ENCODE measurements around the gene DDX39B. TPM values are rescaled to one million over a fixed set of nuclear protein-coding genes. Genes with fewer than 3 reads are reported as not detected.

DDX39B gene
- total and polyA plus RNA-seq, 2 donors (not counting 3 experiments of a cell fraction or from before 2014, with no cell fraction given): 453 to 766 TPM

DNA sequence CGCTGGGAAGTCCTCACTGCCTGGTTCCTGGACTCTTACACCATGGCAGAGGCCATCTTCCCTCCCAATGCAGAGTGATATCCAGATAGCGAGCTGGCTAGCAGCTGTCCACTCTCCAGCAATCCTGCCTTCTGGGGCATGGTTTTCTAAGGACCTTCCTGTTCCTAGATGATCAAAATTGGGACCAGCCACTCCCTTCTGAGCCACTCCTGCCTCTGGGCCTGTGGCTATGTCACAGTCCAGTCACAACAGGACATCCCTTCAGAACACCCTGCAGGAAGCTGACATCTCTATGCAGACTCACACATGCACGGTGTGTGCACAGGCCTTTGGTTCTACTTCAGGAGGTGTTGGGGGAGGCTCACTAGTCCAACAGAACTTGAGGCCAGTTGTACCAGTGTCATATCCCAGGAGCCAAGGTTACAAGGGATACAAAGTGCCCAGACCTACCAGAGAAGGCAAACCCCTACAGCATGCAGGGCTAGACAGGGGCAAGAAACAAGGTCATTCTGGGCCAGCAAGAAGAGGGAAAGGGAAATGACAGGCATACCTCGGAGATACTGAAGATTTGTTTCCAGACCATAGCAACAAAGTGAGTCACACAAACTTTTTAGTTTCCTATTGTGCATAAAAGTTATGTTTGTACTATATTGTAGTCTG, 15.7 kb downstream of the DDX39B start:
- no peaks in the 10 kb centered on the region for H3K9me3 ChIP-seq (replicated peaks; ENCODE audit: control insufficient read depth, insufficient read depth, low read length)
- H3K36me3 ChIP-seq (ENCODE audit: control insufficient read depth in 2 of 2, extremely low read depth in 1 of 2, insufficient read depth in 2 of 2, low read length in 2 of 2): peaks cover 4 to 11% of the 10 kb centered on the region in 2 experiments
- dilution Hi-C loops (cut with MboI; ENCODE audit: extremely low pct_ligation_motif_present, low sequenced_read_pairs): no loop called here
- no peaks in the 10 kb centered on the region for H3K79me2 ChIP-seq (ENCODE audit: control insufficient read depth, insufficient read depth, low read length)
- DNase-seq (ENCODE audit: low read depth, low spot score) (peak; percentile 80), FAIRE-seq (peak; percentile 98)
- H3K4me3 ChIP-seq (replicated peaks in 1 of 3; ENCODE audit: insufficient read depth in 1 of 3, low read depth in 1 of 3, low read length in 3 of 3): no peak overlapping the region
- peak overlapping the region; percentile 98 for H3K27ac ChIP-seq (ENCODE audit: insufficient read depth, low read depth, low read length)
- peaks cover 24% of the 10 kb centered on the region for H3K4me1 ChIP-seq (ENCODE audit: control insufficient read depth, extremely low read depth, insufficient read depth, low read length)
- H3K27me3 ChIP-seq (ENCODE audit: control insufficient read depth in 2 of 2, insufficient read depth in 2 of 2, low read length in 2 of 2): no peaks in the 10 kb centered on the region
- ChIA-PET CTCF (interaction anchor here (1.1 to 5.4 kb wide), 4 partner anchors 9 to 32 kb away, joined by 3 to 29 read pairs (median 4); no protein-coding TSS in a partner anchor), POLR2A (no interaction called here)
- peak overlapping the region; percentile 62 for H3K9ac ChIP-seq (replicated peaks; ENCODE audit: extremely low read depth, insufficient read depth, low read length)
- BruUV-seq (replicated peaks): no TSS peak
- intact Hi-C loops (cut with micrococcal nuclease): loop anchor here (1.0 kb wide), 3 partner anchors 16 to 34 kb away; partner anchors contain the start of gene DDX39B
- H3K4me2 ChIP-seq (ENCODE audit: insufficient read depth, low read length): peak overlapping the region; percentile 68
- no peaks in the 10 kb centered on the region for H4K20me1 ChIP-seq (replicated peaks; ENCODE audit: control insufficient read depth, extremely low read depth, insufficient read depth, low read length)
- no peaks in the 10 kb centered on the region for H3K9me1 ChIP-seq (replicated peaks; ENCODE audit: control insufficient read depth, extremely low read depth, insufficient read depth, low read length)
- H2AFZ ChIP-seq (ENCODE audit: low read depth, low read length): peak overlapping the region; percentile 40
- no peak for TF ChIP-seq EZH2 (IDR thresholded peaks at IDR 0.05; ENCODE audit: borderline replicate concordance, low read depth, low read length, severe bottlenecking)
- peak; percentile 81 for TF ChIP-seq JUN (IDR thresholded peaks at IDR 0.05; ENCODE audit: borderline replicate concordance, insufficient read depth, insufficient read length, low read depth)
- TF ChIP-seq, protein P1, sequence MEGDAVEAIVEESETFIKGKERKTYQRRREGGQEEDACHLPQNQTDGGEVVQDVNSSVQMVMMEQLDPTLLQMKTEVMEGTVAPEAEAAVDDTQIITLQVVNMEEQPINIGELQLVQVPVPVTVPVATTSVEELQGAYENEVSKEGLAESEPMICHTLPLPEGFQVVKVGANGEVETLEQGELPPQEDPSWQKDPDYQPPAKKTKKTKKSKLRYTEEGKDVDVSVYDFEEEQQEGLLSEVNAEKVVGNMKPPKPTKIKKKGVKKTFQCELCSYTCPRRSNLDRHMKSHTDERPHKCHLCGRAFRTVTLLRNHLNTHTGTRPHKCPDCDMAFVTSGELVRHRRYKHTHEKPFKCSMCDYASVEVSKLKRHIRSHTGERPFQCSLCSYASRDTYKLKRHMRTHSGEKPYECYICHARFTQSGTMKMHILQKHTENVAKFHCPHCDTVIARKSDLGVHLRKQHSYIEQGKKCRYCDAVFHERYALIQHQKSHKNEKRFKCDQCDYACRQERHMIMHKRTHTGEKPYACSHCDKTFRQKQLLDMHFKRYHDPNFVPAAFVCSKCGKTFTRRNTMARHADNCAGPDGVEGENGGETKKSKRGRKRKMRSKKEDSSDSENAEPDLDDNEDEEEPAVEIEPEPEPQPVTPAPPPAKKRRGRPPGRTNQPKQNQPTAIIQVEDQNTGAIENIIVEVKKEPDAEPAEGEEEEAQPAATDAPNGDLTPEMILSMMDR (IDR thresholded peaks at IDR 0.05; ENCODE audit: extremely low read depth in 1 of 2, insufficient read depth in 1 of 2, low read depth in 1 of 2, low read length in 2 of 2): no peak
- TF ChIP-seq POLR2A (IDR thresholded peaks at IDR 0.05; ENCODE audit: low read depth, low read length): no peak
- peak; percentile 71 for TF ChIP-seq FOS (IDR thresholded peaks at IDR 0.05; ENCODE audit: borderline replicate concordance, insufficient read depth, low read length)
- peak; percentile 13 for TF ChIP-seq GATA2 (IDR thresholded peaks at IDR 0.05; ENCODE audit: insufficient read depth, insufficient read length, low read depth, low read length)
- no peak for TF ChIP-seq MYC (IDR thresholded peaks at IDR 0.05; ENCODE audit: low read depth, low read length)
- TF ChIP-seq POLR2AphosphoS5 (IDR thresholded peaks at IDR 0.05; ENCODE audit: insufficient read depth, low read depth, low read length): no peak
- TF ChIP-seq, protein P2, sequence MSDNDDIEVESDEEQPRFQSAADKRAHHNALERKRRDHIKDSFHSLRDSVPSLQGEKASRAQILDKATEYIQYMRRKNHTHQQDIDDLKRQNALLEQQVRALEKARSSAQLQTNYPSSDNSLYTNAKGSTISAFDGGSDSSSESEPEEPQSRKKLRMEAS (IDR thresholded peaks at IDR 0.05; ENCODE audit: insufficient read depth, insufficient read length): no peak

Measured in endothelial cell of umbilical vein (primary cell).